B cell (primary cell): ENCODE data around the gene ARHGAP6. TPM values are rescaled to one million over a fixed set of nuclear protein-coding genes. Genes with fewer than 3 reads are reported as not detected.

Source experiments
- ATAC-seq: fragments of 200-7000 bp; cut with Tn5 transposase; one replicate; pipeline ENCODE4 v1.10.0; 2021; ENCODE audit warnings: low read depth, mild to moderate bottlenecking, moderate number of reproducible peaks, moderate library complexity
- CTCF ChIA-PET: fragments of 350-600 bp; sonication (Branson Sonifier 250); formaldehyde crosslinking; loops from one replicate; lab custom pipeline; 2021; ENCODE audit warnings: antibody characterized with exemption, inconsistent platforms; lab: Charles Lee
- POLR2A ChIA-PET: fragments of 350-600 bp; sonication (Branson Sonifier 250); formaldehyde crosslinking; loops from one replicate; lab custom pipeline; 2021; ENCODE audit warnings: antibody characterized with exemption; lab: Charles Lee
- DNase-seq: peaks from one replicate; pipeline ENCODE4 v3.0.0; 2013
- H2AFZ ChIP-seq: 2 replicates; pipeline ENCODE4 v1.6.1; 2012; ENCODE audit warnings: mild to moderate bottlenecking, low read depth, low read length; ENCODE audit not compliant: insufficient read depth, poor library complexity, severe bottlenecking
- H3K27ac ChIP-seq, 2 donors: 1 replicate in 1 of 2; 2 replicates in 1 of 2; pipeline ENCODE4 v1.5.1; 2012 to 2013; ENCODE audit warnings: low read length in 2 of 2, mild to moderate bottlenecking in 2 of 2, moderate library complexity in 1 of 2
- H3K27me3 ChIP-seq, 4 experiments: fragments of 200-600 bp in 1 of 4; sonication (generic) in 1 of 4; replicated peaks in 1 of 4; 1 replicate in 2 of 4; 2 replicates in 2 of 4; pipeline versions ENCODE4 v1.6.1 to v1.7.0; 2013 to 2016; ENCODE audit warnings: low read length in 3 of 4, mild to moderate bottlenecking in 2 of 4, mixed read lengths in 1 of 4, moderate library complexity in 1 of 4; ENCODE audit not compliant: insufficient read depth in 4 of 4, control insufficient read depth in 3 of 4; ENCODE audit errors: control extremely low read depth in 1 of 4
- H3K36me3 ChIP-seq, 2 experiments: replicated peaks in 1 of 2; 1 replicate in 1 of 2; 2 replicates in 1 of 2; pipeline versions ENCODE4 v1.6.1 to v1.7.1; 2013; ENCODE audit warnings: low read length in 1 of 2; ENCODE audit not compliant: insufficient read depth in 2 of 2, control insufficient read depth in 1 of 2; ENCODE audit errors: control extremely low read depth in 1 of 2, extremely low read depth in 1 of 2
- H3K4me1 ChIP-seq, 2 donors: fragments of 200-600 bp in 1 of 2; sonication (generic) in 1 of 2; 1 replicate in 1 of 2; 2 replicates in 1 of 2; pipeline versions ENCODE4 v1.5.1 to v1.6.1; 2013 to 2017; ENCODE audit warnings: low read length in 2 of 2; ENCODE audit not compliant: control insufficient read depth in 2 of 2, insufficient read depth in 2 of 2
- H3K4me2 ChIP-seq: replicated peaks from 2 replicates; pipeline ENCODE3; 2012; ENCODE audit warnings: mild to moderate bottlenecking, low read depth, low read length; ENCODE audit not compliant: poor library complexity, severe bottlenecking
- H3K4me3 ChIP-seq, 5 experiments: fragments of 200-600 bp in 1 of 5; sonication (generic) in 1 of 5; 1 replicate in 3 of 5; 2 replicates in 2 of 5; pipeline versions ENCODE4 v1.5.1 to v1.7.0; 2011 to 2016; ENCODE audit warnings: low read length in 4 of 5, mild to moderate bottlenecking in 4 of 5, low read depth in 2 of 5, control low read depth in 1 of 5, moderate library complexity in 1 of 5; ENCODE audit not compliant: insufficient read depth in 1 of 5; ENCODE audit errors: control extremely low read depth in 1 of 5, extremely low read depth in 1 of 5
- H3K79me2 ChIP-seq: fragments of 200-600 bp; sonication (generic); one replicate; pipeline ENCODE4 v1.6.0; 2016; ENCODE audit warnings: low read length; ENCODE audit not compliant: control insufficient read depth, insufficient read depth
- H3K9ac ChIP-seq: fragments of 200-600 bp; sonication (generic); 2 replicates; pipeline ENCODE4 v1.6.1; 2017; ENCODE audit warnings: mild to moderate bottlenecking, low read length, moderate library complexity
- H3K9me3 ChIP-seq, 3 donors: one replicate each; pipeline versions ENCODE4 v1.6.1 to v1.7.1; 2013; ENCODE audit warnings: low read length in 2 of 3; ENCODE audit not compliant: control insufficient read depth in 2 of 3, insufficient read depth in 1 of 3; ENCODE audit errors: control extremely low read depth in 1 of 3
- H4K20me1 ChIP-seq: 2 replicates; pipeline ENCODE4 v1.6.0; 2012; ENCODE audit warnings: mild to moderate bottlenecking, low read length; ENCODE audit not compliant: insufficient read depth, control insufficient read depth, poor library complexity, severe bottlenecking
- H3K27ac Mint-ChIP-seq: one replicate; pipeline ENCODE4 v1.8.0; 2021; ENCODE audit warnings: mixed read lengths
- H3K27me3 Mint-ChIP-seq: one replicate; pipeline ENCODE4 v1.8.0; 2021; ENCODE audit warnings: mixed read lengths
- H3K4me1 Mint-ChIP-seq: one replicate; pipeline ENCODE4 v1.8.0; 2021; ENCODE audit warnings: mixed read lengths
- H3K4me3 Mint-ChIP-seq: one replicate; pipeline ENCODE4 v1.8.0; 2021; ENCODE audit warnings: mixed read lengths
- H3K9me3 Mint-ChIP-seq: one replicate; pipeline ENCODE4 v1.8.0; 2022; ENCODE audit warnings: mixed read lengths; ENCODE audit not compliant: insufficient read depth
- EZH2 ChIP-seq: IDR thresholded peaks from 2 replicates; pipeline ENCODE4 v1.6.1; 2012; ENCODE audit warnings: borderline replicate concordance, low read depth, mild to moderate bottlenecking, moderate library complexity, low read length; ENCODE audit not compliant: insufficient read depth, poor library complexity, severe bottlenecking
- WGBS: methylation state at CpG from one replicate; pipeline ENCODE4 v1.1.5; 2013; ENCODE audit warnings: missing lambda C conversion rate; ENCODE audit not compliant: insufficient coverage; 5-methylcytosine and 5-hydroxymethylcytosine counted together
- intact Hi-C: fragments of 100-400 bp; cut with micrococcal nuclease; formaldehyde crosslinking; loops from one replicate; pipeline ENCODE4 v1.10.0; 2022
- polyA plus RNA-seq: library from polyadenylated mRNA; depleted of rRNA; stranded (reverse); fragments of >200 nt; gene quantifications from 2 replicates; pipeline ENCODE4 v1.2.3, GENCODE V29; 2012
- total RNA-seq, 2 donors: library from RNA; stranded (reverse); fragments of 120-200 nt in 1 of 2; gene quantifications; 1 replicate in 1 of 2; 2 replicates in 1 of 2; pipeline versions ENCODE4 v1.2.3 to v1.2.4, GENCODE V29; 2013 to 2022
- TF ChIP-seq, protein P1 (sequence below): fragments of 200-600 bp; IDR thresholded peaks from one replicate; pipeline ENCODE4 v1.8.0; 2022; ENCODE audit warnings: antibody characterized with exemption, mild to moderate bottlenecking

The ARHGAP6 gene
- total and polyA plus RNA-seq, 2 donors (not counting 1 experiment from before 2014, with no cell fraction given) = 1.6 to 2.6 TPM

GRCh38 chrX:11341274-11342201 lies 324.2 kb downstream of the ARHGAP6 start:
- Mint-ChIP-seq H3K9me3 (no peaks in the 10 kb centered on the region), H3K27me3 (no peaks in the 10 kb centered on the region), H3K27ac (peak overlapping the region; percentile 95), H3K4me1 (peaks cover 47% of the 10 kb centered on the region), H3K4me3 (peak overlapping the region; percentile 69)
- WGBS = no CpG with 5 or more reads among the region's 10 CpGs
- ChIA-PET POLR2A (interaction anchor here (0.6 to 1.8 kb wide), 2 partner anchors 22 to 1143 kb away, joined by 4 to 8 read pairs; no protein-coding TSS in a partner anchor), CTCF (interaction anchor here (0.6 to 1.4 kb wide), 2 partner anchors 22 to 26 kb away, joined by 3 to 4 read pairs; no protein-coding TSS in a partner anchor)
- H3K4me1 ChIP-seq = peaks cover 18 to 24% of the 10 kb centered on the region in 2 donors
- H3K27me3 ChIP-seq = no peaks in the 10 kb centered on the region
- DNase-seq (peak; percentile 80), ATAC-seq (peak; percentile 66)
- H3K9me3 ChIP-seq = peaks cover 0 to 5% (median 0%) of the 10 kb centered on the region in 3 donors
- H3K79me2 ChIP-seq = no peaks in the 10 kb centered on the region
- H3K36me3 ChIP-seq = no peaks in the 10 kb centered on the region
- H3K4me3 ChIP-seq = peak overlapping the region in 2 of 5 experiments; percentile 20 to 31
- no peaks in the 10 kb centered on the region for H4K20me1 ChIP-seq
- H3K4me2 ChIP-seq = peak overlapping the region; percentile 51
- intact Hi-C loops = loop anchor here (1.0 to 5.0 kb wide), 3 partner anchors 9 to 36 kb away; no protein-coding TSS in a partner anchor
- TF ChIP-seq, protein P1, sequence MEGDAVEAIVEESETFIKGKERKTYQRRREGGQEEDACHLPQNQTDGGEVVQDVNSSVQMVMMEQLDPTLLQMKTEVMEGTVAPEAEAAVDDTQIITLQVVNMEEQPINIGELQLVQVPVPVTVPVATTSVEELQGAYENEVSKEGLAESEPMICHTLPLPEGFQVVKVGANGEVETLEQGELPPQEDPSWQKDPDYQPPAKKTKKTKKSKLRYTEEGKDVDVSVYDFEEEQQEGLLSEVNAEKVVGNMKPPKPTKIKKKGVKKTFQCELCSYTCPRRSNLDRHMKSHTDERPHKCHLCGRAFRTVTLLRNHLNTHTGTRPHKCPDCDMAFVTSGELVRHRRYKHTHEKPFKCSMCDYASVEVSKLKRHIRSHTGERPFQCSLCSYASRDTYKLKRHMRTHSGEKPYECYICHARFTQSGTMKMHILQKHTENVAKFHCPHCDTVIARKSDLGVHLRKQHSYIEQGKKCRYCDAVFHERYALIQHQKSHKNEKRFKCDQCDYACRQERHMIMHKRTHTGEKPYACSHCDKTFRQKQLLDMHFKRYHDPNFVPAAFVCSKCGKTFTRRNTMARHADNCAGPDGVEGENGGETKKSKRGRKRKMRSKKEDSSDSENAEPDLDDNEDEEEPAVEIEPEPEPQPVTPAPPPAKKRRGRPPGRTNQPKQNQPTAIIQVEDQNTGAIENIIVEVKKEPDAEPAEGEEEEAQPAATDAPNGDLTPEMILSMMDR = no peak
- no peak for TF ChIP-seq EZH2
- peak overlapping the region; percentile 90 to 95 for H3K27ac ChIP-seq
- peak overlapping the region; percentile 58 for H3K9ac ChIP-seq
- H2AFZ ChIP-seq = no peak overlapping the region
